HG03342 (cell line): Measurements from ENCODE around the gene SHISAL2B.
"Not testable (repeated sequence)": the region's sequence is repeated elsewhere in the genome, so short reads cannot be mapped to it uniquely, and the experiment has no call there.

Source experiments
- ATAC-seq: cut with Tn5 transposase; IDR thresholded peaks from one replicate; pipeline ENCODE4 v1.9.1; 2021; ENCODE audit warnings: mild to moderate bottlenecking, moderate library complexity; ENCODE audit not compliant: unreplicated experiment

Gene SHISAL2B

DNA sequence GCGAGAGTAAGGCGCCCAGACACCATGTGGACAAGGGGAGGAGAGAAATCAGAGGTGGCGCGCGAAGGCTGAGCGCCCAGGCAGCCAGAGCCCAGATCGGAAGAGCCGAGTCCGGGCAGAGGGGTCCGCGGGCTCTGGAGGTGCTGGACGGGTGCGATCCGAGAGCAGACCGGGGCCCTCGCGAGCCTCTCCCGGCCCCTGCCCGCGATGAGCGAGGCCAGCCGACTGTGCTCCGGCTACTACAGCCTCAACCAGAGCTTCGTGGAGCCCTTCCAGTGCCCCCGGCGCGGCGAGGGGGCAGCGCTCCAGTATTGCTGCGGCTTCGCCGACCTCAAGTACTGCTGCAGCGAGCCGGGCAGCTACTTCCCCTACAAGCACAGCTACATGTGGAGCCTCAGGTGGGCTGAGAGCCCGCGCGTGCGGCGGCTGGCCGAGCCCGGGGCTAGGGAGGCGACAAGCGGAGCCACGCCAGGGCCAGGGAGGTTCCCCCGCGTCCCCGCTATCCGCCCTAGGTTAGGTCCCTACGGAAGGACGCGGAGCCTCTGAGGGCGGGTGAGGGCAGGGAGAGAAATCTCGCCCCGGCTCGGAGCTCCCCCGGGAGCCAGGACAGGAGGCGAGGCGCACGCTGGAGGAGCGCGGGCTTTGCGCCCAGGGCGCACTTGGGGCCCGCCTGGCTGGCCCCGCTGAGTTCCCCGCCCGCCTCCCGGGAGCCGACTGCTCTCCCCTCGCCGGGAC lies at the start of gene SHISAL2B:
TSS of gene SHISAL2B (plus strand) at position 87 of the 735 bp plus-strand sequence. CDS start at position 208, 121 bp downstream.
- no peak for ATAC-seq

- no peak for ATAC-seq
Measured at GRCh38 chr5:64644831-64645230, 45.5 kb upstream of the SHISAL2B start.

GRCh38 chr5:64646169-64646568 lies 44.1 kb upstream of the SHISAL2B start:
- no peak for ATAC-seq

DNA sequence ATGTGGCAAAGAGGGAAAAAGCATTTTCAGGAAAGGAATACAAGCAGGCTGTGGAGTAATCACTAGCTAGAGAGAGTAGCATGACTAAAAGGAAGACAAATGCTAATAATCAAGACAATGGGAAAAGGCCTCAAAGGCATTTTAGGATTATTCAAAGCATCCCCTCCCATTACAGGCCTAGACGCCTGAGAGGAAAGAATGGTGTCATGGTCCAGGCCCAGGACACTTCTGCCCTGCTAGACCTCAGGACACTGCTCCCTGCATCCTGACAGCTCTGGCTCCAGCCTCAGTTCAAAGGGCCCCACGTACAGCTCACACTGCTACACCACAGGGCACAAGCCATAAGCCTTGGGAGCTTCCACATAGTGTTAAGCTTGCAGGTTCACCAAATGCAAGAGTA lies 40.8 kb upstream of the SHISAL2B start:
- no peak for ATAC-seq

GRCh38 chr5:64653766-64654560 lies 36.3 kb upstream of the SHISAL2B start:
- ATAC-seq = no peak

- no peak for ATAC-seq
Measured at GRCh38 chr5:64654561-64654938, 35.8 kb upstream of the SHISAL2B start.

DNA sequence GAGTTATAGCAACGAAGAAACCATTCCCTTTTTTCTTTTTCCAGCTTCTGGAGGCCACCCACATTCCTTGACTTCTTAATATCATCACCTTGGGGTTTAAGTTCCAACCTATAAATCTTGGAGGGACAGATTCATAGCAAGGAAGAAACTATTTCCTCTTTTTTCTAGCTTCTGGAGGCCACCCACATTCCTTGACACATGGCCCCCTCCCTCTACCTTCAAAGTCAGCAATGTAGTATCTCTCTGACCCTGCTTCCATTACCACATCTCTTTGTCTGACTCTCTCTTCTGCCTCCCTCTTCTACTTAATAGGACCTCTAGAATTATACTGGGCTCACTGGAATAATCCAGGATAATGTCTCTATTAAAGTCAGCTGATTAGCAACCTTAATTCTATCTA lies 34.7 kb upstream of the SHISAL2B start:
- ATAC-seq = no peak

GRCh38 chr5:64659289-64659688 lies 31.0 kb upstream of the SHISAL2B start:
- no peak for ATAC-seq

- not testable (repeated sequence) for ATAC-seq
Measured at GRCh38 chr5:64663181-64663580, 27.1 kb upstream of the SHISAL2B start.

DNA sequence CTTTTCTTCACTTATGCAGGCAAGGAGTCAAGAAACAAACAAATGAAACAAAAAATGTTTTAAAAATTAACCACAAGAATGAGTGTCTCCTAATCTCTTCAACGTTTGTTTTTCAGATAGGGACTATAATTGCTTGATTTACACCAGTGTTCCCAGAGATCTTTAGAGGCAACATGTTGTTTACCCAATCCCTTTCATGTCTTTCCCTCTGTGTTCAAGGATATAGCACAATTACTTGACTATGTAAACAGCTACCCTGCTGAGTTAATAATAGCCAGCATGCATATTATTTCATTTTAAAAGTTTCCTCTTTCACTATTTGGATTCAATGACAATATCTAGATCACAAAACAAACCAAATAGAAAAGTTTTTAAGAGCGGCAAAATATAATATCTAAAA lies 25.1 kb upstream of the SHISAL2B start:
- ATAC-seq = no peak

GRCh38 chr5:64666078-64666477 lies 24.2 kb upstream of the SHISAL2B start:
- no peak for ATAC-seq

DNA sequence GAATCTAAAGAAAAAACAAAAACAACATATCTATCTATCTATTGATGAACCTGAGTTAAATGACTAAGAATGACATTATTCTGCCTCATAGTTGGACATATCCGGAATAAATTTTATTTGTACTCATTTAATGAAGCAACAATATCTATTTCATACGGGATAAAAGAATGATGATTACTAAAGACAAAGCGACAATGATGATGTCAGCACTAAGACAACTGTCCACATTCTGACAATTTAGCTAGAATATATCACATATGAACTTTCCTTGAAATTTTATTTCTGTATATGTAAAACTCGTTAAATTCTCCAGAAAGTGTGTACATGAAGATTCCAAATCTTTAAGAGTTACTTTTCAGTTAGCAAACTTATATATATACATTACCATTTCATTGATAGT lies 23.2 kb upstream of the SHISAL2B start:
- ATAC-seq = no peak

DNA sequence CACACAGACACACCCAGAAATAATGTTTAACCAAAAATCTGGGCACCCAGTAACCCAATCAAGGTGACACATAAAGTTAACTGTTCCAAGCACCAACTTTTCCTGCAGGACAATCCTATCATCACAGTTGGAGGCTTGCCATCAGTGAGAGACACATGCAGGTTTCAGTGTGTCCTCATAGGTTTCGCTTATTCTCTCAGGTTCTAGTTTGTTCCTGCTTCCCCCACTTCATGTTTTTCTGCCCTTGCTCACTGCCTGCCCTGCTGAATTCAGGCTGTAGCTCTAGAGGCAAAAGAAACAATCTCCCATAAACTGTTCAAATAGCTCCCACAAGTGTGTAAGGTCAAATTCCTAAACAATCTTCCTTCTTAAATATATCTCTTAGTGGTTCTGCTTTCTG lies 20.0 kb upstream of the SHISAL2B start:
- no peak for ATAC-seq

GRCh38 chr5:64671678-64672077 lies 18.6 kb upstream of the SHISAL2B start:
- ATAC-seq = no peak

GRCh38 chr5:64678374-64678773 lies 11.9 kb upstream of the SHISAL2B start:
- no peak for ATAC-seq

- ATAC-seq = no peak
Measured at GRCh38 chr5:64680289-64680688, 10.0 kb upstream of the SHISAL2B start.

DNA sequence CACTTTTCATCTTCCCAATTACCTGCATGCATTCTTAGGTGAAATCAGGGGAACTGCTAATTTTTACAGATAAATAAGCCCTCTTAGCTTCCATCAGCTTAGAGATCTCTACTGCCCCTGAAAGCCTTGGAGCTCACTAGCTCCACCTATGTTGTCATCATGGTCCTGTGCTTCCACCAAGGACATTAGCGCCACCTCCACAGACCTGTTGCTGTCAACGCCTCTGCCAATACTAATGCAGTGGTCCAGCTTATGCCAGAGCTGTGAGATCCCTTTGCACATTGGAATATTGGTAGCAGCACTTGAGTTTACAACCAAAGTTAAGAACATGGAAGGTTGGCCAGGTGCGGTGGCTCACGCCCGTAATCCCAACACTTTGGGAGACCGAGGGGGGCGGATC lies 7.7 kb upstream of the SHISAL2B start:
- no peak for ATAC-seq

GRCh38 chr5:64685866-64686265 lies 4.4 kb upstream of the SHISAL2B start:
- no peak for ATAC-seq

DNA sequence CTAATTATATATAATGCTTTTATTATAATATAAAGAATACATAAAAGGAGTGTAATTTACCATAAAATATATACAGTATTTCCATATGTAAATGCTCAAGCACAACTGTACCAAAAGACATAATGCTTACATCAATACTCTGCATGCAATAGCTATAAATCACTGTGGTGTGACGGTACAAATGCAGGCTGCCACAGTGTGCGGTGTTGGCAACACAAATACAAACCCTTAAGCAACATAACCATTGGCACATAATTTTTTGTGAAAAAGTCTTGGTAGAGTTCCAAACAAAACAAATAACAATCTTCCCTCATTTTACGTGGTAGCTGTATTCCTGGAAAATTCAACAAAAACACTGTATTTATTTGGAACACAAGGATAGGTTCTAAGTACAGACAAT lies 1.9 kb upstream of the SHISAL2B start:
- no peak for ATAC-seq

- ATAC-seq = no peak
Measured at GRCh38 chr5:64688965-64689364, 1.3 kb upstream of the SHISAL2B start.

- no peak for ATAC-seq
Measured at GRCh38 chr5:64690104-64690416, 243 bp upstream of the SHISAL2B start.

GRCh38 chr5:64691291-64691690 lies 988 bp downstream of the SHISAL2B start:
- no peak for ATAC-seq

DNA sequence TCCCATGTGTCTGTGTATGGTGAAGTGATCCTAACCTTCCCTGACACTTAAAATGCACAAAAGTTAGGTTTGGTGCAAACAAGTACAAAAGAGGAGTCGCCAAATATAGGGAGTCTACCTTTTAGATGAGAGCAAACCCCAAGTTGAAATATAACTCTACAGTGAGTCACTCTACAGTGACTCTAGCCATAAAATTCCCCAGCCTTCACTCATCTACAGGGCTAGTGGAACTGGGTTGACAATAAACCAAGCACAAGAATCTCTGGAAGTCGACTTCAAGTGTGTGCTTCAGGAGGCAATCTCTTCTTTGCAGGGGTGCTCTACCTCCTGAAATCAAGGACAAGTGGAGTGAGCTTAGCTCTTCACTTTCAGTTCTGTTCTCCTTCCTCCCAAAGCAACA lies 3.3 kb downstream of the SHISAL2B start:
- ATAC-seq = no peak
